ENCODE results near the gene UNC5B.

UNC5B gene

GRCh38 chr10:71251319-71251718 lies 38.9 kb downstream of the UNC5B start:
- DNase-seq (ENCODE audit: extremely low read depth in 1 of 2, low read depth in 1 of 2): no peak

GRCh38 chr10:71252220-71252619 lies 39.9 kb downstream of the UNC5B start:
- DNase-seq (ENCODE audit: extremely low read depth in 1 of 2, low read depth in 1 of 2): no peak

- DNase-seq (ENCODE audit: extremely low read depth in 1 of 2, low read depth in 1 of 2): no peak
These were observed 41.8 kb downstream of the UNC5B start for GRCh38 chr10:71253981-71254818.

GRCh38 chr10:71254834-71255549 lies 42.6 kb downstream of the UNC5B start:
- no peak for DNase-seq (ENCODE audit: extremely low read depth in 1 of 2, low read depth in 1 of 2)

- no peak for DNase-seq (ENCODE audit: extremely low read depth in 1 of 2, low read depth in 1 of 2)
These were observed 43.1 kb downstream of the UNC5B start for GRCh38 chr10:71255550-71255807.

- DNase-seq (ENCODE audit: extremely low read depth in 1 of 2, low read depth in 1 of 2): no peak
These were observed 43.7 kb downstream of the UNC5B start for GRCh38 chr10:71255808-71256660.

GRCh38 chr10:71256661-71257318 lies 44.4 kb downstream of the UNC5B start:
- no peak for DNase-seq (ENCODE audit: extremely low read depth in 1 of 2, low read depth in 1 of 2)

GRCh38 chr10:71257319-71257997 lies 45.1 kb downstream of the UNC5B start:
- no peak for DNase-seq (ENCODE audit: extremely low read depth in 1 of 2, low read depth in 1 of 2)

- no peak for DNase-seq (ENCODE audit: extremely low read depth in 1 of 2, low read depth in 1 of 2)
These were observed 45.7 kb downstream of the UNC5B start for GRCh38 chr10:71258046-71258445.

- no peak for DNase-seq (ENCODE audit: extremely low read depth in 1 of 2, low read depth in 1 of 2)
These were observed 46.2 kb downstream of the UNC5B start for GRCh38 chr10:71258446-71259145.

- DNase-seq (ENCODE audit: extremely low read depth in 1 of 2, low read depth in 1 of 2): no peak
These were observed 46.9 kb downstream of the UNC5B start for GRCh38 chr10:71259282-71259681.

GRCh38 chr10:71259815-71260501 lies 47.6 kb downstream of the UNC5B start:
- DNase-seq (ENCODE audit: extremely low read depth in 1 of 2, low read depth in 1 of 2): no peak

- DNase-seq (ENCODE audit: extremely low read depth in 1 of 2, low read depth in 1 of 2): no peak
These were observed 48.4 kb downstream of the UNC5B start for GRCh38 chr10:71260622-71261325.

- DNase-seq (ENCODE audit: extremely low read depth in 1 of 2, low read depth in 1 of 2): no peak
These were observed 49.7 kb downstream of the UNC5B start for GRCh38 chr10:71262027-71262426.

GRCh38 chr10:71262817-71263216 lies 50.4 kb downstream of the UNC5B start:
- DNase-seq (ENCODE audit: extremely low read depth in 1 of 2, low read depth in 1 of 2): no peak

- DNase-seq (ENCODE audit: extremely low read depth in 1 of 2, low read depth in 1 of 2): no peak
These were observed 51.0 kb downstream of the UNC5B start for GRCh38 chr10:71263376-71263775.

- DNase-seq (ENCODE audit: extremely low read depth in 1 of 2, low read depth in 1 of 2): no peak
These were observed 52.2 kb downstream of the UNC5B start for GRCh38 chr10:71264345-71265200.

GRCh38 chr10:71265201-71265575 lies 52.8 kb downstream of the UNC5B start:
- no peak for DNase-seq (ENCODE audit: extremely low read depth in 1 of 2, low read depth in 1 of 2)

Data from stimulated activated CD8-positive, alpha-beta memory T cell treated with anti-CD3 and anti-CD28 coated beads, Interleukin-7, amount 100 ng/mL, for 48 hours (primary cell).